ENCODE data around the gene PLXNA2. TPM values are rescaled to one million over a fixed set of nuclear protein-coding genes. Genes with fewer than 3 reads are reported as not detected.

The PLXNA2 gene
- total RNA-seq, 2 experiments from 2014 or later = 0.23 TPM; not detected in 1

GRCh38 chr1:208010487-208011071 is 233.6 kb downstream of the PLXNA2 start:
- intact Hi-C loops (cut with micrococcal nuclease; ENCODE audit: unreplicated experiment) = no loop called here
- no peak overlapping the region for H3K27ac ChIP-seq (ENCODE audit: low read depth, low read length, poor library complexity, severe bottlenecking)
- no peak overlapping the region for H2AFZ ChIP-seq (ENCODE audit: low read length)
- ChIA-PET CTCF (ENCODE audit: unreplicated experiment) (no interaction called here), POLR2A (no interaction called here)
- H3K4me3 ChIP-seq (ENCODE audit: low read depth, low read length, poor library complexity, severe bottlenecking) = no peak overlapping the region
- H3K9me3 ChIP-seq (ENCODE audit: low read length) = no peaks in the 10 kb centered on the region
- no peaks in the 10 kb centered on the region for H4K20me1 ChIP-seq (ENCODE audit: insufficient read depth, low read length)
- no peak for TF ChIP-seq EZH2phosphoT487 (IDR thresholded peaks at IDR 0.05; ENCODE audit: borderline replicate concordance, low read depth, low read length)
- no peak for TF ChIP-seq CTCF (conservative IDR thresholded peaks at IDR 0.05; ENCODE audit: low read length)
- no peaks in the 10 kb centered on the region for H3K9me2 ChIP-seq (ENCODE audit: insufficient read depth, low read length)
- BruUV-seq (replicated peaks) = no TSS peak
- H3K79me2 ChIP-seq (ENCODE audit: insufficient read depth, low read depth, low read length) = no peaks in the 10 kb centered on the region
- H3K4me1 ChIP-seq (ENCODE audit: insufficient read depth, low read length, poor library complexity, severe bottlenecking) = no peaks in the 10 kb centered on the region
- H3K36me3 ChIP-seq (ENCODE audit: insufficient read depth, low read length) = no peaks in the 10 kb centered on the region
- H3K4me2 ChIP-seq (ENCODE audit: low read length) = no peak overlapping the region
- DNase-seq (ENCODE audit: low spot score) = no peak

GRCh38 chr1:208009706-208010444 is 234.3 kb downstream of the PLXNA2 start:
- no TSS peak for BruUV-seq (replicated peaks)
- no peaks in the 10 kb centered on the region for H3K9me3 ChIP-seq (ENCODE audit: low read length)

More at GRCh38 chr1:208009706-208010444, 234.3 kb downstream of the PLXNA2 start:
- ChIA-PET CTCF (ENCODE audit: unreplicated experiment) (no interaction called here), POLR2A (no interaction called here)
- no peaks in the 10 kb centered on the region for H3K4me1 ChIP-seq (ENCODE audit: insufficient read depth, low read length, poor library complexity, severe bottlenecking)
- H2AFZ ChIP-seq (ENCODE audit: low read length) = no peak overlapping the region
- no peaks in the 10 kb centered on the region for H3K9me2 ChIP-seq (ENCODE audit: insufficient read depth, low read length)
- intact Hi-C loops (cut with micrococcal nuclease; ENCODE audit: unreplicated experiment) = no loop called here
- TF ChIP-seq CTCF (conservative IDR thresholded peaks at IDR 0.05; ENCODE audit: low read length) (no peak), EZH2phosphoT487 (IDR thresholded peaks at IDR 0.05; ENCODE audit: borderline replicate concordance, low read depth, low read length) (no peak)
- no peaks in the 10 kb centered on the region for H3K36me3 ChIP-seq (ENCODE audit: insufficient read depth, low read length)
- H3K27ac ChIP-seq (ENCODE audit: low read depth, low read length, poor library complexity, severe bottlenecking) = no peak overlapping the region
- DNase-seq (ENCODE audit: low spot score) = no peak
- H3K79me2 ChIP-seq (ENCODE audit: insufficient read depth, low read depth, low read length) = no peaks in the 10 kb centered on the region
- no peaks in the 10 kb centered on the region for H4K20me1 ChIP-seq (ENCODE audit: insufficient read depth, low read length)
- no peak overlapping the region for H3K4me2 ChIP-seq (ENCODE audit: low read length)
- no peak overlapping the region for H3K4me3 ChIP-seq (ENCODE audit: low read depth, low read length, poor library complexity, severe bottlenecking)

Data from OCI-LY7 (cell line).